NCI-H1092 (cell line): ENCODE measurements around the gene GRPEL1.

Experiments
- DNase-seq: peaks from one replicate; lab custom pipeline; 2025; lab: John Stamatoyannopoulos, UW

GRPEL1 gene

GRCh38 chr4:7044137-7044930 is 23.5 kb downstream of the GRPEL1 start:
- DNase-seq, result no peak

- no peak for DNase-seq
These were observed 24.4 kb downstream of the GRPEL1 start, which contains the start of gene TADA2B for GRCh38 chr4:7043284-7044136. TSS of gene TADA2B (plus strand) at chr4:7043372. CDS start at chr4:7043580, 208 bp downstream.

GRCh38 chr4:7042503-7043283 is 25.2 kb downstream of the GRPEL1 start:
- peak; percentile 96 for DNase-seq

- DNase-seq, result peak; percentile 14
These were observed 25.9 kb downstream of the GRPEL1 start for GRCh38 chr4:7041801-7042502.

- no peak for DNase-seq
These were observed 26.6 kb downstream of the GRPEL1 start for GRCh38 chr4:7041246-7041645.

GRCh38 chr4:7040765-7041164 is 27.1 kb downstream of the GRPEL1 start:
- no peak for DNase-seq

GRCh38 chr4:7037425-7037824 is 30.4 kb downstream of the GRPEL1 start:
- no peak for DNase-seq

- DNase-seq, result peak; percentile 22
These were observed 33.4 kb downstream of the GRPEL1 start for GRCh38 chr4:7034262-7035081.

GRCh38 chr4:7032596-7032995 is 35.3 kb downstream of the GRPEL1 start:
- no peak for DNase-seq

- DNase-seq, result no peak
These were observed 36.1 kb downstream of the GRPEL1 start for GRCh38 chr4:7031558-7032449.

GRCh38 chr4:7030856-7031255 is 37.0 kb downstream of the GRPEL1 start:
- no peak for DNase-seq

- no peak for DNase-seq
These were observed 37.9 kb downstream of the GRPEL1 start for GRCh38 chr4:7029921-7030320.

- no peak for DNase-seq
These were observed 38.7 kb downstream of the GRPEL1 start for GRCh38 chr4:7029212-7029611.

- no peak for DNase-seq
These were observed 40.0 kb downstream of the GRPEL1 start for GRCh38 chr4:7027913-7028312.

- DNase-seq, result no peak
These were observed 40.6 kb downstream of the GRPEL1 start for GRCh38 chr4:7027284-7027683.

- no peak for DNase-seq
These were observed 41.8 kb downstream of the GRPEL1 start for GRCh38 chr4:7026107-7026506.

- no peak for DNase-seq
These were observed 42.7 kb downstream of the GRPEL1 start for GRCh38 chr4:7025040-7025602.

GRCh38 chr4:7024336-7024890 is 43.5 kb downstream of the GRPEL1 start:
- no peak for DNase-seq

GRCh38 chr4:7023901-7024300 is 44.0 kb downstream of the GRPEL1 start:
- DNase-seq, result no peak
